HepG2 (cell line): ENCODE results near the gene MT1M. TPM values are rescaled to one million over a fixed set of nuclear protein-coding genes. Genes with fewer than 3 reads are reported as not detected.

ENCODE experiments used
- ATAC-seq: fragments of 200-7000 bp; cut with Tn5 transposase; 3 replicates; pipeline ENCODE4 v1.9.1; 2020; ENCODE audit warnings: mild to moderate bottlenecking, moderate library complexity
- BruUV-seq: library from RNA; stranded (reverse); fragments of 400-500 nt; replicated peaks from 2 replicates; lab custom pipeline; 2021; lab: Mats Ljungman, UMichigan
- CTCF ChIA-PET: fragments of 300-600 bp; formaldehyde crosslinking; extraction: SDS; loops from one replicate; lab custom pipeline; 2021; ENCODE audit warnings: low total read pairs, inconsistent platforms, low intra/inter-chr PET ratio; lab: Yijun Ruan, JAX
- POLR2A ChIA-PET: fragments of 350-600 bp; sonication (Branson Sonifier 250); formaldehyde crosslinking; loops from one replicate; lab custom pipeline; 2020; ENCODE audit warnings: antibody characterized with exemption, inconsistent platforms; lab: Yijun Ruan, JAX
- DNase-seq: peaks from one replicate; pipeline ENCODE4 v3.0.0-alpha.2; 2015; ENCODE audit warnings: low spot score
- FAIRE-seq: peaks from 3 replicates; lab custom pipeline; 2011; peaks lifted over from hg19 to GRCh38; lab: Jason Lieb, UNC
- H2AFZ ChIP-seq: one replicate; pipeline ENCODE4 v1.6.1; 2011; ENCODE audit warnings: low read length, inconsistent platforms
- H3K27ac ChIP-seq: fragments of 300-600 bp; 3 replicates; pipeline ENCODE4 v1.8.0; 2011; ENCODE audit warnings: mixed run types, mild to moderate bottlenecking, mixed read lengths, low read length, inconsistent platforms; ENCODE audit not compliant: insufficient read depth; ENCODE audit errors: extremely low read length
- H3K27me3 ChIP-seq, 2 experiments: fragments of 200-600 bp in 1 of 2; 2 replicates in 1 of 2; 3 replicates in 1 of 2; pipeline versions ENCODE4 v1.6.0 to v1.8.0; 2011; ENCODE audit warnings: low read length in 2 of 2, mild to moderate bottlenecking in 2 of 2, moderate library complexity in 2 of 2, inconsistent platforms in 1 of 2; ENCODE audit not compliant: insufficient read depth in 2 of 2, control insufficient read depth in 1 of 2
- H3K36me3 ChIP-seq, 2 experiments: fragments of 200-600 bp in 1 of 2; replicated peaks in 1 of 2; 2 replicates in 1 of 2; 3 replicates in 1 of 2; pipeline versions ENCODE4 v1.5.1 to v1.8.0; 2011; ENCODE audit warnings: low read length in 2 of 2, inconsistent platforms in 1 of 2; ENCODE audit not compliant: insufficient read depth in 2 of 2, control insufficient read depth in 1 of 2
- H3K4me1 ChIP-seq: 2 replicates; pipeline ENCODE4 v1.5.1; 2012; ENCODE audit warnings: low read length, inconsistent platforms; ENCODE audit not compliant: insufficient read depth
- H3K4me2 ChIP-seq: 2 replicates; pipeline ENCODE4 v1.6.0; 2011; ENCODE audit warnings: low read depth, low read length, inconsistent platforms
- H3K4me3 ChIP-seq, 3 experiments: fragments of 200-600 bp in 1 of 3; sonication (generic), shearing (Covaris generic) in 1 of 3; replicated peaks in 1 of 3; 2 replicates each; pipeline ENCODE4 v1.5.1; 2011 to 2016; ENCODE audit warnings: low read length in 3 of 3, inconsistent platforms in 2 of 3, low read depth in 2 of 3, mild to moderate bottlenecking in 2 of 3, control low read depth in 1 of 3, mixed read lengths in 1 of 3; ENCODE audit not compliant: insufficient read depth in 1 of 3
- H3K79me2 ChIP-seq: one replicate; pipeline ENCODE4 v1.6.1; 2011; ENCODE audit warnings: low read length, inconsistent platforms; ENCODE audit not compliant: insufficient read depth
- H3K9ac ChIP-seq: 2 replicates; pipeline ENCODE4 v1.6.0; 2011; ENCODE audit warnings: mild to moderate bottlenecking, low read depth, low read length, inconsistent platforms; ENCODE audit not compliant: insufficient read depth
- H3K9me3 ChIP-seq: 2 replicates; pipeline ENCODE4 v1.5.1; 2012; ENCODE audit warnings: mild to moderate bottlenecking, low read length
- H4K20me1 ChIP-seq: 2 replicates; pipeline ENCODE4 v1.6.0; 2011; ENCODE audit warnings: inconsistent platforms, mild to moderate bottlenecking, low read length, moderate library complexity; ENCODE audit not compliant: insufficient read depth
- AFF4 ChIP-seq: sonication (generic); formaldehyde crosslinking; IDR thresholded peaks from 2 replicates; pipeline ENCODE4 v1.4.0; 2020; ENCODE audit warnings: missing genetic modification reagents
- E2F1 ChIP-seq: sonication (generic); formaldehyde crosslinking; IDR thresholded peaks from 2 replicates; pipeline ENCODE4 v1.5.0; 2020; ENCODE audit warnings: missing genetic modification reagents
- GZF1 ChIP-seq: sonication (generic); formaldehyde crosslinking; IDR thresholded peaks from 2 replicates; pipeline ENCODE4 v1.5.1; 2020; ENCODE audit warnings: mild to moderate bottlenecking, missing genetic modification reagents
- HBP1 ChIP-seq: IDR thresholded peaks from 2 replicates; pipeline ENCODE4 v1.6.1; 2016; ENCODE audit warnings: low read depth, control low read depth
- JUNB ChIP-seq: sonication (generic); formaldehyde crosslinking; IDR thresholded peaks from 2 replicates; pipeline ENCODE4 v1.8.0; 2022; ENCODE audit warnings: missing genetic modification reagents, mild to moderate bottlenecking, borderline replicate concordance
- KDM4B ChIP-seq: sonication (generic); formaldehyde crosslinking; IDR thresholded peaks from 2 replicates; pipeline ENCODE4 v1.4.0; 2020; ENCODE audit warnings: missing genetic modification reagents
- KLF15 ChIP-seq: sonication (generic); formaldehyde crosslinking; IDR thresholded peaks from 2 replicates; pipeline ENCODE4 v1.8.1; 2023; ENCODE audit warnings: borderline replicate concordance, mild to moderate bottlenecking, inconsistent platforms, missing genetic modification reagents, mixed read lengths
- NKX3-1 ChIP-seq: sonication (generic); formaldehyde crosslinking; IDR thresholded peaks from 2 replicates; pipeline ENCODE4 v1.5.0; 2020; ENCODE audit warnings: missing genetic modification reagents
- SIX4 ChIP-seq: sonication (generic); formaldehyde crosslinking; IDR thresholded peaks from 2 replicates; pipeline ENCODE4 v1.4.0; 2020; ENCODE audit warnings: missing genetic modification reagents
- SSRP1 ChIP-seq: IDR thresholded peaks from 2 replicates; pipeline ENCODE4 v1.6.1; 2016; ENCODE audit warnings: control low read depth
- ZNF556 ChIP-seq: sonication (generic); formaldehyde crosslinking; IDR thresholded peaks from 2 replicates; pipeline ENCODE4 v1.4.0; 2020; ENCODE audit warnings: mild to moderate bottlenecking, missing genetic modification reagents, borderline replicate concordance
- ZNF687 ChIP-seq: sonication (generic); formaldehyde crosslinking; IDR thresholded peaks from 2 replicates; pipeline ENCODE4 v1.5.1; 2020; ENCODE audit warnings: mild to moderate bottlenecking, missing genetic modification reagents, moderate library complexity
- ZSCAN30 ChIP-seq: sonication (generic); formaldehyde crosslinking; IDR thresholded peaks from 2 replicates; pipeline ENCODE4 v1.5.0; 2020; ENCODE audit warnings: mild to moderate bottlenecking, missing genetic modification reagents
- WGBS: methylation state at CpG from one replicate; pipeline ENCODE4 v1.1.6; 2017; ENCODE audit warnings: low lambda C conversion rate; 5-methylcytosine and 5-hydroxymethylcytosine counted together
- in situ Hi-C: cut with HindIII; loops from 2 replicates; pipeline ENCODE4 v1.10.0; 2017; ENCODE audit warnings: low pct_unique_long_range_greater_than_20kb; ENCODE audit not compliant: extremely low pct_ligation_motif_present
- intact Hi-C: fragments of 100-400 bp; cut with micrococcal nuclease; formaldehyde crosslinking; loops from one replicate; pipeline ENCODE4 v1.10.0; 2022; ENCODE audit not compliant: unreplicated experiment
- polyA plus RNA-seq, 8 experiments: library from polyadenylated mRNA; depleted of rRNA in 3 of 8; stranded (reverse) in 7 of 8; unstranded in 1 of 8; fragments of >200 nt; fragmentation: Illumina TruSeq in 4 of 8; extraction: Trizol in 4 of 8; gene quantifications; 2 replicates each; pipeline versions ENCODE4 v1.2.1 to v1.2.3, GENCODE V29; 2011 to 2016; ENCODE audit warnings: low read depth in 4 of 8, missing spikeins in 1 of 8, mixed read lengths in 1 of 8; ENCODE audit not compliant: insufficient read depth in 1 of 8
- total RNA-seq, 5 experiments: library from RNA; depleted of rRNA; stranded (reverse); fragments of >200 nt; fragmentation: Illumina TruSeq; extraction: Trizol; gene quantifications; 2 replicates each; pipeline ENCODE4 v1.2.3, GENCODE V29; 2016; ENCODE audit warnings: low read depth in 1 of 5

Gene MT1M
- total and polyA plus RNA-seq, 2 of the 13 experiments (the other 11 are each of a cell fraction or from before 2014, with no cell fraction given) = 4.6 TPM; not detected in 1

- no peak overlapping the region for H3K9ac ChIP-seq
- no peak overlapping the region for H3K27ac ChIP-seq
- CTCF ChIA-PET = no interaction called here
- POLR2A ChIA-PET = interaction anchor here (0.5 to 3.4 kb wide), 2 partner anchors 21 to 83 kb away, joined by 3 to 39 read pairs; partner anchors contain the start of gene MT1E
- no peaks in the 10 kb centered on the region for H3K79me2 ChIP-seq
- BruUV-seq = no TSS peak
- ATAC-seq (no peak), DNase-seq (no peak), FAIRE-seq (no peak)
- H3K27me3 ChIP-seq = peaks cover 0 to 7% of the 10 kb centered on the region in 2 experiments; a peak in 2 of 5 replicates
- H2AFZ ChIP-seq = no peak overlapping the region
- H3K4me1 ChIP-seq = peaks cover 50% of the 10 kb centered on the region
- no peak overlapping the region for H3K4me3 ChIP-seq
- no peaks in the 10 kb centered on the region for H3K9me3 ChIP-seq
- TF ChIP-seq E2F1 (CRISPR knock-in tag) = no peak
- no peak for TF ChIP-seq AFF4 (CRISPR knock-in tag)
- TF ChIP-seq SIX4 = no peak
- no peak for TF ChIP-seq JUNB (CRISPR knock-in tag)
- TF ChIP-seq SSRP1 (CRISPR knock-in tag) = no peak
- no peak for TF ChIP-seq HBP1 (CRISPR knock-in tag)
- TF ChIP-seq GZF1 (CRISPR knock-in tag) = no peak
- no peak for TF ChIP-seq ZNF556
- TF ChIP-seq ZSCAN30 (CRISPR knock-in tag) = no peak
- TF ChIP-seq KDM4B (CRISPR knock-in tag) = no peak
- TF ChIP-seq ZNF687 (CRISPR knock-in tag) = no peak
- TF ChIP-seq KLF15 (CRISPR knock-in tag) = no peak
- no peak for TF ChIP-seq NKX3-1 (CRISPR knock-in tag)
- no peaks in the 10 kb centered on the region for H3K36me3 ChIP-seq
- H4K20me1 ChIP-seq = no peaks in the 10 kb centered on the region
- in situ Hi-C loops = loop anchor here (5.0 kb wide), 1 partner anchor 97 kb away; no protein-coding TSS in a partner anchor
- no peak overlapping the region for H3K4me2 ChIP-seq
- WGBS = 57% methylated on average over 4 of the region's 4 CpGs
- intact Hi-C loops = loop anchor here (10.0 kb wide), 2 partner anchors 50 to 260 kb away; partner anchors contain the start of genes MT1B, MT1F and SLC12A3
Measured at GRCh38 chr16:56604966-56605365, 27.5 kb upstream of the MT1M start.
